ENCODE data around the gene PDILT. TPM values are rescaled to one million over a fixed set of nuclear protein-coding genes. Genes with fewer than 3 reads are reported as not detected.

Gene PDILT
- total RNA-seq, 1 donor from 2014 or later = not detected

GRCh38 chr16:20336955-20337354 lies 67.6 kb downstream of the PDILT start:
- DNase-seq (ENCODE audit: low spot score, unreplicated experiment) = no peak
- H3K27me3 Mint-ChIP-seq = peaks cover 3% of the 10 kb centered on the region
- no peak overlapping the region for H3K4me3 Mint-ChIP-seq (ENCODE audit: low read depth)
- peaks cover 10% of the 10 kb centered on the region for H3K4me1 Mint-ChIP-seq (ENCODE audit: low read depth)
- TF ChIP-seq CTCF (IDR thresholded peaks at IDR 0.05; ENCODE audit: unreplicated experiment) = no peak
- H3K9me3 Mint-ChIP-seq (ENCODE audit: low read depth) = no peaks in the 10 kb centered on the region
- no peak overlapping the region for H3K27ac Mint-ChIP-seq
- H3K36me3 Mint-ChIP-seq (ENCODE audit: insufficient read depth) = no peaks in the 10 kb centered on the region

GRCh38 chr16:20334396-20334795 lies 70.1 kb downstream of the PDILT start:
- no peak for DNase-seq (ENCODE audit: low spot score, unreplicated experiment)
- H3K4me1 Mint-ChIP-seq (ENCODE audit: low read depth) = peaks cover 32% of the 10 kb centered on the region

GRCh38 chr16:20333120-20333519 lies 71.4 kb downstream of the PDILT start:
- H3K36me3 Mint-ChIP-seq (ENCODE audit: insufficient read depth) = peaks cover 3% of the 10 kb centered on the region
- TF ChIP-seq CTCF (IDR thresholded peaks at IDR 0.05; ENCODE audit: unreplicated experiment) = no peak
- peaks cover 10% of the 10 kb centered on the region for H3K9me3 Mint-ChIP-seq (ENCODE audit: low read depth)
- peaks cover 3% of the 10 kb centered on the region for H3K27me3 Mint-ChIP-seq
- H3K4me3 Mint-ChIP-seq (ENCODE audit: low read depth) = no peak overlapping the region
- no peak for DNase-seq (ENCODE audit: low spot score, unreplicated experiment)
- no peak overlapping the region for H3K27ac Mint-ChIP-seq
- H3K4me1 Mint-ChIP-seq (ENCODE audit: low read depth) = peaks cover 42% of the 10 kb centered on the region

More at GRCh38 chr16:20334396-20334795, 70.1 kb downstream of the PDILT start:
- no peak overlapping the region for H3K27ac Mint-ChIP-seq
- peaks cover under 1% of the 10 kb centered on the region for H3K9me3 Mint-ChIP-seq (ENCODE audit: low read depth)
- TF ChIP-seq CTCF (IDR thresholded peaks at IDR 0.05; ENCODE audit: unreplicated experiment) = no peak
- peaks cover 3% of the 10 kb centered on the region for H3K27me3 Mint-ChIP-seq
- no peak overlapping the region for H3K4me3 Mint-ChIP-seq (ENCODE audit: low read depth)
- H3K36me3 Mint-ChIP-seq (ENCODE audit: insufficient read depth) = no peaks in the 10 kb centered on the region

- no peak for DNase-seq (ENCODE audit: low spot score, unreplicated experiment)
- Mint-ChIP-seq H3K36me3 (ENCODE audit: insufficient read depth) (peaks cover 3% of the 10 kb centered on the region), H3K27me3 (peaks cover 3% of the 10 kb centered on the region), H3K4me3 (ENCODE audit: low read depth) (no peak overlapping the region), H3K9me3 (ENCODE audit: low read depth) (peaks cover 13% of the 10 kb centered on the region), H3K27ac (no peak overlapping the region), H3K4me1 (ENCODE audit: low read depth) (peaks cover 49% of the 10 kb centered on the region)
- TF ChIP-seq CTCF (IDR thresholded peaks at IDR 0.05; ENCODE audit: unreplicated experiment) = no peak
Measured at GRCh38 chr16:20332411-20332810, 72.1 kb downstream of the PDILT start.

- no peak for TF ChIP-seq CTCF (IDR thresholded peaks at IDR 0.05; ENCODE audit: unreplicated experiment)
- Mint-ChIP-seq H3K27ac (no peak overlapping the region), H3K9me3 (ENCODE audit: low read depth) (peaks cover 14% of the 10 kb centered on the region), H3K4me3 (ENCODE audit: low read depth) (no peak overlapping the region), H3K27me3 (peaks cover 3% of the 10 kb centered on the region), H3K4me1 (ENCODE audit: low read depth) (peaks cover 45% of the 10 kb centered on the region), H3K36me3 (ENCODE audit: insufficient read depth) (peaks cover 3% of the 10 kb centered on the region)
- DNase-seq (ENCODE audit: low spot score, unreplicated experiment) = no peak
Measured at GRCh38 chr16:20331635-20332034, 72.9 kb downstream of the PDILT start.
